NCI-H774 (cell line): ENCODE data around the gene REXO5.

Experiments
- DNase-seq: peaks from one replicate; lab custom pipeline; 2025; lab: John Stamatoyannopoulos, UW

Gene REXO5

GRCh38 chr16:20874088-20874581 is 67.8 kb downstream of the REXO5 start:
- no peak for DNase-seq

DNA sequence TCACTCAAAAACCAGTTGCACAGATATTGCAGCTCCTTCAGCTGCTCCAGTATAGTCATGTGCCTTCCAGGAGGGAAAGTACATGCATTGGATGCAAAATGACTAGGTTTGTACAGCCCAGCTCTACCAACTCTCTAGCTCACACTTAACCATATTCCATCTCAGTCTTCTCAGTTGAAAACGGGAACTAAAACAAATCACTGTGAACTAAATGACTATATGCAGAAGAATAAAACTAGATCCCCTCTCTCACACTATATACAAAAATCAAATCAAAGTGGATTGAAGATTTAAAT is 69.0 kb downstream of the REXO5 start:
- no peak for DNase-seq

DNA sequence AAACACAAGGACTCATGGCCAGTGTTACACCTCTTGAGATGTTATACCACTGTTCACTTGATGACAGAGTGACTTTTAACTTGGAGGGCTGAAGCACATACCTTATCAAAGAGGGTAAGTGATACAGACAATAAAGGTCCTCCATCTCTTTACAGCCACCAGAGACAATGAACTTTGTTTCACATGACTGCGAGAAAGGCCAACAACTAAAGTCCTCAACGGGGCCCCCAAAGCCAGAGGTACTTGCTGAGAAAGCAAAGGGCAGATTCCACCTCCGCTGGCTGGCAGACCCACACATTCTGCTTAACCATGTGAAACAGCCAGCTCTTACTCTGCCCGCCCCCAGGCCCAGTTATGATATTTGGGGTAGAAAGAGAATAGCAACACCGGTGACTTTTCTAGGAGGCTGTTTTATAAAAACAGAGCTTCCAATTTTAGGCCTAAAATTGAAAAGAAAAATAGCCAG is 72.4 kb downstream of the REXO5 start:
- DNase-seq = no peak

- no peak for DNase-seq
Observed at GRCh38 chr16:20879175-20880040, 73.1 kb downstream of the REXO5 start.

DNA sequence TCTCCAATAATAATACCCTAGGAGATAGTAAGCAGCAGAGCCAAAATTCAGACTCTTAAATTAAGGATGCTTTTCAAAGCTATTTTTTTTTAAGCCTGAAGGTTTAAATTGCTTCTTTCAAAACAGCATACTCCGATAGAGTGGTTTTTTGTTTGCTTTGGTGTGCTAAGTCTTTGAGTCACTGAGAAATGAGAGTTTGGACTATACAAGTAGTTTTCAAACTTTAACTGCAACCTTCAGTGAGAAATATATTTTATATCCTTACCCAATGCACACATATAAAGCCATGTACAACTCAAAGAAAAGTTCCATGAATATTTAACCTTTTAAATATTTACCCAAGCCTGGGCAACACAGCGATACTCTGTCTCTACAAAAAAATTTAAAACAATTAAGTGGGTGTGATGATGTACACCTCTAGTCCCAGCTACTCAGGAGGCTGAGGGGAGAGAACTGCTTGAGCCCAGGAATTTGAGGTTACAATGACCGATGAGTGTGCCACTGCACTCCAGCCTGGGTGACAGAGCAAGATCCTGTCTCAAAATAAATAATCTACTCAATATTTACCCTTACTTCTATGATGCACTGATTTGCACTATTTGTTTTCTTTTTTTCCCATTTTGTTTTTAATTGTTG is 74.7 kb downstream of the REXO5 start:
- no peak for DNase-seq

GRCh38 chr16:20881503-20881878 is 75.2 kb downstream of the REXO5 start:
- no peak for DNase-seq

DNA sequence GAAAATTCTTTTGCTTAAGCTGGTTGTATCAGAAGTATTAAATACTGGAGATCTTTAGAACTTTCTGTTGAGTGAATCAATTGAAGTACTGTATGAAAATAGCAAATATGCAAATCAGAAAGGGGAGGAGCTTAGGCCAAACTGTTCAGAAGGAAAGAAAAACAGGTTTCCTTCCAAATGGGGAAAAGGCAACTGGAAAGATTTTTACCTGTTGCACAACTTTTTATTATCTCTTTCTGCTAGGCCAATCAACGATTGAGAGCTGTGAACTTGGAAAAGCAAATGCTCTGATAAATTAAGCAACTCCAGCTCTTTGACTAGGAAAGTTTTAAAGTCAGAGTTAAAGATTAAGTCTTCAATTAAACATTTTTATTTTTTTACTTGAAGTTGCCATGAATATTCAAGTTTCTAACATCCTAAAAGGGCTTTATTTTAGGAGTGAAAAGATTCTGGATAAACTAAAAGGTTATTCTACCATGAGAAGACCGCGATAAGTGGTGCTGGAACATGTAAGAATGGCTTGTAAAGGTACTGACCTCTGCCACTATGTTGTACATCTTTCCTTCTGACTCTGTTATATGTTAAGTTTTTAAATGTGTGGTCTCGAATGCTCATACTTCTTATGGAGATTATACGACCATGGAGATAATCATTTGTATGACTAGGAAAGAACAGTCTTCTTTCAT is 77.4 kb downstream of the REXO5 start:
- no peak for DNase-seq

DNA sequence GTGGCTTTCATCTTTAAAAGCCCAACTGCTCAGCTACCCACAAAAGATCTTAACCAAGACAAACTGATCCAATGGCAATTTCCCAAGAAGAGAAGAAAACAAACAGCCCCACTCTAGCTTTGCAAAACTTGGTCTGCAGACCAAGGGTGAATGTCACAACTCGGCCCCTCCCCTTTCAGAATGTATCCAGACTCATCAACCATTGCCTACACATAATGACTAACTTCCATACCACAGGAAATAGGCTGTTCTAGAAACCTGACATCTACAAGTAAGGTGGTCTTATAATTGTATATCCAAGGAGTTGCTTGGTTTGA is 77.9 kb downstream of the REXO5 start:
- no peak for DNase-seq

- no peak for DNase-seq
Observed at GRCh38 chr16:20886320-20886719, 80.0 kb downstream of the REXO5 start.

DNA sequence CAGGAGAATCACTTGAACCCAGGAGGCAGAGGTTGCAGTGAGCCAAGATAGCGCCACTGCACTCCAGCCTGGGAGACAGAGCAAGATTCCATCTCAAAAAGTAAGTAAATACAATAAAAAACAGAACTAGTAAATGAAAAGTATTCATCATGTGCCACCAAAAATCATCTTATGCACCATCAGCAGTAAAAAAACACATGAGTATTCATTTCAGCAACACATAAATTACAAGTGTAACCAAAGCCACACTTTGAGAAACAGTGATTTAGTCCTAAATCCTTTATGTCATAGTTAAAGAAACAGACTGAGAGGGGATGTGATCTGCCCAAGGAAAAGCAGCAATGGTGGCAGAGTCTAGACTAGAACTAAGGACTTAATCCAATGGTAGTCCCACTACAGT is 80.9 kb downstream of the REXO5 start:
- no peak for DNase-seq

DNA sequence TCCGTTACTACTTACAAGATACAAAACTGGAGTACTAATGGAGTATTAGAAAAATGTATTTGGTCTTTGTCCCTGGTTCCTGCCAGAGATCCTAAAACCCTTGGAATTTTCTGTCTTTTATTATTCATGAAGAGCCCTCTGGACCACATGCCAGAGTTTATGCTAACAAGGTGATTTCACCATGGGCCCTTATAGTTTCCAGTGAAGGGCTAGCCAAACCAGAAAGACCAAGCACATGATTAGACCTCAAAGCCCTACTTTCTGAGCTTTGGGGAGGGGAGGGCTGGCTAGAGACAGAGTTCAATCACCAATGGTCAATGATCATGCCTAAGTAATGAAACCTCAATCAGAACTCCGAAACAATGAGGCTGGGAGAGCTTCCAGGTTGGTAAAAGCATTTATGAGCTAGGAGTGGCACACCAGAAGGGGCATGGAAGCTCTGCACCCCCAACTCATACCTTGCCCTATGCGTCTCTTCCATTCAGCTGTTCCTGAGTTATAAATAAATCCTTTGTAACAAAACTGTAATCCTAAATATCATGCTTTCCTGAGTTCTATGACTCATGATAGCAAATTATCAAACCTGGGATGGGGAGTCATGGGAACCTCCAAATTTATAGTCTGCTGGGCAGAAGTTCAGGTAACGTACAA is 83.4 kb downstream of the REXO5 start:
- no peak for DNase-seq

- no peak for DNase-seq
Observed at GRCh38 chr16:20894388-20894787, 88.1 kb downstream of the REXO5 start.

DNA sequence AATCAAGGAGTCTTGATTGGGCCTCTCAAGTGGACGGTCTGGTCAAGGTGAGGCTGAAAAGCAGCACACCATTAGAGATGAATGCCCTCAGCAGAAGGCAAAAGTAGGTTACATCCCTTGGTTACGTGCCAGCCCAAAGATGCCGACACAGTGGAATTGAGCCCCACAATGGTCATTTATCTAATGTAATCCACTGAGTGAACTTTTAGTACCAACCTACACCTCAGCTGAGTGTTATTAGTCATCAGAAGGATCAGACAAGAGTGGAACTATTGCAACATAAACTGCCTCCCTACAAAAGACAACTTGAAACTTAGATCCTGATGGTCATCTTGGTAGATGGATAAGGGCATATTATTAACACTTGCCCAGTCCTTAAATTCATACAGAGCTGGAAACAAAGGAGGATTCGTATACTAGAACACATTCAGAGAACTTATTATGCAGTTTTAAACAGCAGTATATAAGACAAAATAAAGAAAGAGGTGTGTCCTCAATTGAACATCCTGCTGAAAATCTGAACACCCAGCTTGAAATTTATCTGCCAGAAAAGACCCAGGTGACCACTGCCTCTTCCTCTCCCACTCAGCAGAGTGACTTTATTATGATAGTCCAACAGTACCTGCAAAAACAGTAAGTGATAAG is 91.0 kb downstream of the REXO5 start:
- no peak for DNase-seq

DNA sequence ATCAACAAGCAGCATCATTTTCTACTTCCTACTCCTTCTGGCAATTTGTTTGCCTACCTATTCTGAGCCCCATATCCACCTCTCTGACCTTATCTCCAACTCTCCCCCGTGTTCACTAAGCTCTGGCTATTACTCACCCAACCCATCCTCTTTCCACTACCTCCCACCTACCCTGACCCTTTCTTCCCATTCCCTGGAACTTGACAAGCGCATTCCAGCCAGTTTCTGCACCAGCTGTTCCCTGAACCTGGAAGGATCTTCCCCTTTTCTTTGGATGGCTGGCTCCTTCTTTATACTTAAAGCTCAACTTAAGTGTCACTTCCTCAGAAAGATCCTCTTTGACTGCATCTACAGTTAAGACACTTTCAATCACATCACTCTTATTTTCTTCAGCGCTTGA is 91.6 kb downstream of the REXO5 start:
- DNase-seq = no peak

GRCh38 chr16:20899071-20899470 is 92.7 kb downstream of the REXO5 start:
- DNase-seq = no peak
